HEK293 (cell line): ENCODE results near the gene TGFB2.

Source experiments
- KLF9 ChIP-seq: fragments of 450-650 bp; formaldehyde crosslinking; IDR thresholded peaks from 2 replicates; pipeline ENCODE4 v1.5.1; 2016; ENCODE audit warnings: missing biosample characterization, missing genetic modification characterization, low read depth
- PRDM1 ChIP-seq: fragments of 450-650 bp; formaldehyde crosslinking; IDR thresholded peaks from 2 replicates; pipeline ENCODE4; 2016; ENCODE audit warnings: missing biosample characterization, missing genetic modification characterization
- SP2 ChIP-seq: fragments of 450-650 bp; formaldehyde crosslinking; IDR thresholded peaks from 2 replicates; pipeline ENCODE4 v1.5.1; 2016; ENCODE audit warnings: missing biosample characterization, missing genetic modification characterization
- ZNF10 ChIP-seq: fragments of 450-650 bp; formaldehyde crosslinking; IDR thresholded peaks from 2 replicates; pipeline ENCODE4 v1.5.1; 2017; ENCODE audit warnings: missing biosample characterization, missing genetic modification characterization
- ZNF501 ChIP-seq: fragments of 450-650 bp; formaldehyde crosslinking; IDR thresholded peaks from 2 replicates; pipeline ENCODE4 v1.5.1; 2016; ENCODE audit warnings: missing biosample characterization, missing genetic modification characterization
- TF ChIP-seq, protein P1 (sequence below): fragments of 450-650 bp; formaldehyde crosslinking; IDR thresholded peaks from 2 replicates; pipeline ENCODE4 v1.5.1; 2016; ENCODE audit warnings: missing biosample characterization, missing genetic modification characterization, low read depth
- TF ChIP-seq, protein P2 (sequence below): fragments of 450-650 bp; formaldehyde crosslinking; IDR thresholded peaks from 2 replicates; pipeline ENCODE4 v1.5.1; 2016; ENCODE audit warnings: missing biosample characterization, missing genetic modification characterization

DNA sequence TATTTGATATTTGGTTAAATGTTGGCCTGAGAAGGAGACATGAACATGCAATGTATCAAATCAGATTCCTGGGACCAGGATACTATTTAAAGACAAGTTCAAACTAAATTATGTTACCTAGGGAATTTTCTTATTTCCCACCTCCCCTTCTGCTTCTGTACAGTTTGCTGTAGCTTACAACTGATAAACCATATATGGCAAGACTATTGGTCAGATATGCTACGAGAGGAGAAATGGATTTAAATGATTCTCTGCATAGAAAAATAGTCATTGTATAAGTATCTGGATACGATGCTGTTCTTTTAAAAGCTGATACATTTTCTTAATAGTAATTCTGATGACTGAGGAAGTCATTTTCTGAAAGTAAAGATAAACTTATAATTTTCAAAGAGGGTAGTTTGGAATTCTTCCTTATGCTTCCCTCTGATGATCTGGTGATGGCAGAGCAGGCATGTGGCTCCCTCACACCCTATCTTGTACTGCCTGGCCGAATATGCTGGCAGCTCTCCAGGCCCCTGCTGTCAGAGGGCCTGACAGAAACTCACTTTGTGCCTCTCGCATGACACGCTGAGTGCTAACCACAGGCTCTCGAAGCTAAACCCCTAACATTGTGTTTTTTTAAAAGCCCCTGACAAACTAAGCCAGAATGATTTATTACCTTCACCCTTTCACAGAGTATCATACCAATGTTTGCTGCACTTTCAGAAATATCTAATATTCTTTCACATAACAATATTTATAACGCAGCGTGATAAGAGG, 40.7 kb upstream of the TGFB2 start:
- no peak for TF ChIP-seq KLF9
- no peak for TF ChIP-seq PRDM1 (tag by site-specific recombination)
- 0 out of 2 replicates have a peak, but pooled peaks have one; percentile 22 for TF ChIP-seq ZNF501 (tag by site-specific recombination)
- no peak for TF ChIP-seq SP2 (tag by site-specific recombination)
- TF ChIP-seq, protein P1, sequence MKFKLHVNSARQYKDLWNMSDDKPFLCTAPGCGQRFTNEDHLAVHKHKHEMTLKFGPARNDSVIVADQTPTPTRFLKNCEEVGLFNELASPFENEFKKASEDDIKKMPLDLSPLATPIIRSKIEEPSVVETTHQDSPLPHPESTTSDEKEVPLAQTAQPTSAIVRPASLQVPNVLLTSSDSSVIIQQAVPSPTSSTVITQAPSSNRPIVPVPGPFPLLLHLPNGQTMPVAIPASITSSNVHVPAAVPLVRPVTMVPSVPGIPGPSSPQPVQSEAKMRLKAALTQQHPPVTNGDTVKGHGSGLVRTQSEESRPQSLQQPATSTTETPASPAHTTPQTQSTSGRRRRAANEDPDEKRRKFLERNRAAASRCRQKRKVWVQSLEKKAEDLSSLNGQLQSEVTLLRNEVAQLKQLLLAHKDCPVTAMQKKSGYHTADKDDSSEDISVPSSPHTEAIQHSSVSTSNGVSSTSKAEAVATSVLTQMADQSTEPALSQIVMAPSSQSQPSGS (tag by site-specific recombination), result no peak
- TF ChIP-seq, protein P2, sequence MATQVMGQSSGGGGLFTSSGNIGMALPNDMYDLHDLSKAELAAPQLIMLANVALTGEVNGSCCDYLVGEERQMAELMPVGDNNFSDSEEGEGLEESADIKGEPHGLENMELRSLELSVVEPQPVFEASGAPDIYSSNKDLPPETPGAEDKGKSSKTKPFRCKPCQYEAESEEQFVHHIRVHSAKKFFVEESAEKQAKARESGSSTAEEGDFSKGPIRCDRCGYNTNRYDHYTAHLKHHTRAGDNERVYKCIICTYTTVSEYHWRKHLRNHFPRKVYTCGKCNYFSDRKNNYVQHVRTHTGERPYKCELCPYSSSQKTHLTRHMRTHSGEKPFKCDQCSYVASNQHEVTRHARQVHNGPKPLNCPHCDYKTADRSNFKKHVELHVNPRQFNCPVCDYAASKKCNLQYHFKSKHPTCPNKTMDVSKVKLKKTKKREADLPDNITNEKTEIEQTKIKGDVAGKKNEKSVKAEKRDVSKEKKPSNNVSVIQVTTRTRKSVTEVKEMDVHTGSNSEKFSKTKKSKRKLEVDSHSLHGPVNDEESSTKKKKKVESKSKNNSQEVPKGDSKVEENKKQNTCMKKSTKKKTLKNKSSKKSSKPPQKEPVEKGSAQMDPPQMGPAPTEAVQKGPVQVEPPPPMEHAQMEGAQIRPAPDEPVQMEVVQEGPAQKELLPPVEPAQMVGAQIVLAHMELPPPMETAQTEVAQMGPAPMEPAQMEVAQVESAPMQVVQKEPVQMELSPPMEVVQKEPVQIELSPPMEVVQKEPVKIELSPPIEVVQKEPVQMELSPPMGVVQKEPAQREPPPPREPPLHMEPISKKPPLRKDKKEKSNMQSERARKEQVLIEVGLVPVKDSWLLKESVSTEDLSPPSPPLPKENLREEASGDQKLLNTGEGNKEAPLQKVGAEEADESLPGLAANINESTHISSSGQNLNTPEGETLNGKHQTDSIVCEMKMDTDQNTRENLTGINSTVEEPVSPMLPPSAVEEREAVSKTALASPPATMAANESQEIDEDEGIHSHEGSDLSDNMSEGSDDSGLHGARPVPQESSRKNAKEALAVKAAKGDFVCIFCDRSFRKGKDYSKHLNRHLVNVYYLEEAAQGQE (tag by site-specific recombination), result no peak
- TF ChIP-seq ZNF10, result peak; percentile 89
